ENCODE measurements around the gene ANKRD42.

DNA sequence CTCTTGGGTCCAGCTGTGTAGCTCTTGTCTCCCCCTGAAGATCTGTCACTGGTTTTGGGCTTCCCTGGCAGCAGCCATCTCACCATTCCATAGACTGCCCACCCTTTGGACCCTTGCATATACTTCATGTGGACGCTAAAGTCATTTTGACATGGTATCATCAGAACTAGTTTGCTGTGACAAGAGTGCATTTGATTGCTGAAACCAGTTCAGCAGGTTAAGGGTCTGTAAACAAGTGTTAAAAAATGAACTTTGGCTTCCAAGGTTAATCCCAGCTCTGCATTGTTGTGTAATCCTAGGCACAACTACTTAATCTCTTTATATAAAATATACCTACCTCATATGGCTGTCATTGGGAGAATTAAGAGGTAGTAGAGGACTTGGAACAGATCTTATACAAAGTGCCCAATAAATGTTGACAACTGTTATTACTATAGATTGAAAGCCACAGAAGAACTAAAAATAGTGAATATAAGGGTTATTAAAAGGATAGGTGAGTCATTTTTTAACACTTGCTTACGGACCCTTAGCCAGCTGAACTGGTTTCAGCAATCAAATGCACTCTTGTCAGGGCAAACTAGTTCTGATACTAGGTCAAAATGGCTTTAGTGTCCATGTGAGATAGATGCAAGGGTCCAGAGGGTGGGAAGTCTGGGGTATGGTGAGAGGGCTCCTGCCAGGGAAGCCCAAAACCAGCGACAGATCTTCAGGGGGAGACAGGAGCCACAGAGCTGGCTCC, 63.3 kb downstream of the ANKRD42 start:
- TF ChIP-seq, protein P1, sequence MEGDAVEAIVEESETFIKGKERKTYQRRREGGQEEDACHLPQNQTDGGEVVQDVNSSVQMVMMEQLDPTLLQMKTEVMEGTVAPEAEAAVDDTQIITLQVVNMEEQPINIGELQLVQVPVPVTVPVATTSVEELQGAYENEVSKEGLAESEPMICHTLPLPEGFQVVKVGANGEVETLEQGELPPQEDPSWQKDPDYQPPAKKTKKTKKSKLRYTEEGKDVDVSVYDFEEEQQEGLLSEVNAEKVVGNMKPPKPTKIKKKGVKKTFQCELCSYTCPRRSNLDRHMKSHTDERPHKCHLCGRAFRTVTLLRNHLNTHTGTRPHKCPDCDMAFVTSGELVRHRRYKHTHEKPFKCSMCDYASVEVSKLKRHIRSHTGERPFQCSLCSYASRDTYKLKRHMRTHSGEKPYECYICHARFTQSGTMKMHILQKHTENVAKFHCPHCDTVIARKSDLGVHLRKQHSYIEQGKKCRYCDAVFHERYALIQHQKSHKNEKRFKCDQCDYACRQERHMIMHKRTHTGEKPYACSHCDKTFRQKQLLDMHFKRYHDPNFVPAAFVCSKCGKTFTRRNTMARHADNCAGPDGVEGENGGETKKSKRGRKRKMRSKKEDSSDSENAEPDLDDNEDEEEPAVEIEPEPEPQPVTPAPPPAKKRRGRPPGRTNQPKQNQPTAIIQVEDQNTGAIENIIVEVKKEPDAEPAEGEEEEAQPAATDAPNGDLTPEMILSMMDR (IDR thresholded peaks at IDR 0.05 in 2 of 3, conservative IDR thresholded peaks at IDR 0.05 in 1 of 3; ENCODE audit: borderline replicate concordance in 1 of 3, insufficient read depth in 1 of 3, low read depth in 2 of 3, low read length in 2 of 3) = no peak
- no peak for TF ChIP-seq POLR2A (IDR thresholded peaks at IDR 0.05; ENCODE audit: borderline replicate concordance, extremely low read depth, insufficient read depth, insufficient read length)
- TF ChIP-seq, protein P2, sequence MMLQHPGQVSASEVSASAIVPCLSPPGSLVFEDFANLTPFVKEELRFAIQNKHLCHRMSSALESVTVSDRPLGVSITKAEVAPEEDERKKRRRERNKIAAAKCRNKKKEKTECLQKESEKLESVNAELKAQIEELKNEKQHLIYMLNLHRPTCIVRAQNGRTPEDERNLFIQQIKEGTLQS (IDR thresholded peaks at IDR 0.05) = no peak
- TF ChIP-seq, protein P3, sequence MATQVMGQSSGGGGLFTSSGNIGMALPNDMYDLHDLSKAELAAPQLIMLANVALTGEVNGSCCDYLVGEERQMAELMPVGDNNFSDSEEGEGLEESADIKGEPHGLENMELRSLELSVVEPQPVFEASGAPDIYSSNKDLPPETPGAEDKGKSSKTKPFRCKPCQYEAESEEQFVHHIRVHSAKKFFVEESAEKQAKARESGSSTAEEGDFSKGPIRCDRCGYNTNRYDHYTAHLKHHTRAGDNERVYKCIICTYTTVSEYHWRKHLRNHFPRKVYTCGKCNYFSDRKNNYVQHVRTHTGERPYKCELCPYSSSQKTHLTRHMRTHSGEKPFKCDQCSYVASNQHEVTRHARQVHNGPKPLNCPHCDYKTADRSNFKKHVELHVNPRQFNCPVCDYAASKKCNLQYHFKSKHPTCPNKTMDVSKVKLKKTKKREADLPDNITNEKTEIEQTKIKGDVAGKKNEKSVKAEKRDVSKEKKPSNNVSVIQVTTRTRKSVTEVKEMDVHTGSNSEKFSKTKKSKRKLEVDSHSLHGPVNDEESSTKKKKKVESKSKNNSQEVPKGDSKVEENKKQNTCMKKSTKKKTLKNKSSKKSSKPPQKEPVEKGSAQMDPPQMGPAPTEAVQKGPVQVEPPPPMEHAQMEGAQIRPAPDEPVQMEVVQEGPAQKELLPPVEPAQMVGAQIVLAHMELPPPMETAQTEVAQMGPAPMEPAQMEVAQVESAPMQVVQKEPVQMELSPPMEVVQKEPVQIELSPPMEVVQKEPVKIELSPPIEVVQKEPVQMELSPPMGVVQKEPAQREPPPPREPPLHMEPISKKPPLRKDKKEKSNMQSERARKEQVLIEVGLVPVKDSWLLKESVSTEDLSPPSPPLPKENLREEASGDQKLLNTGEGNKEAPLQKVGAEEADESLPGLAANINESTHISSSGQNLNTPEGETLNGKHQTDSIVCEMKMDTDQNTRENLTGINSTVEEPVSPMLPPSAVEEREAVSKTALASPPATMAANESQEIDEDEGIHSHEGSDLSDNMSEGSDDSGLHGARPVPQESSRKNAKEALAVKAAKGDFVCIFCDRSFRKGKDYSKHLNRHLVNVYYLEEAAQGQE (IDR thresholded peaks at IDR 0.05; ENCODE audit: low read depth) = no peak
- no peak for TF ChIP-seq EZH2phosphoT487 (IDR thresholded peaks at IDR 0.05; ENCODE audit: borderline replicate concordance)
- TF ChIP-seq SRF (IDR thresholded peaks at IDR 0.05; ENCODE audit: low read depth) = no peak
- TF ChIP-seq POLR2AphosphoS5 (IDR thresholded peaks at IDR 0.05; ENCODE audit: low read depth, low read length) = no peak
- no peak for TF ChIP-seq EZH2 (IDR thresholded peaks at IDR 0.05)
- TF ChIP-seq SP1 (IDR thresholded peaks at IDR 0.05; ENCODE audit: low read depth) = no peak
- no peak for TF ChIP-seq RAD21 (IDR thresholded peaks at IDR 0.05; ENCODE audit: low read depth)
- no peak for TF ChIP-seq SIN3A (IDR thresholded peaks at IDR 0.05; ENCODE audit: low read depth)
- TF ChIP-seq, protein P4, sequence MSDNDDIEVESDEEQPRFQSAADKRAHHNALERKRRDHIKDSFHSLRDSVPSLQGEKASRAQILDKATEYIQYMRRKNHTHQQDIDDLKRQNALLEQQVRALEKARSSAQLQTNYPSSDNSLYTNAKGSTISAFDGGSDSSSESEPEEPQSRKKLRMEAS (IDR thresholded peaks at IDR 0.05) = no peak

Measured in HCT116 (cell line).